WI38 (cell line): ENCODE data around the gene GKN2.

Experiments
- H3K4me3 ChIP-seq: 2 replicates; pipeline ENCODE4 v1.5.1; 2011; ENCODE audit warnings: low read depth, mild to moderate bottlenecking, control low read depth, low read length
- TF ChIP-seq, protein P1 (sequence below): IDR thresholded peaks from 2 replicates; pipeline ENCODE4 v1.5.1; 2012; ENCODE audit warnings: low read depth, mild to moderate bottlenecking, control low read depth, low read length

GKN2 gene

DNA sequence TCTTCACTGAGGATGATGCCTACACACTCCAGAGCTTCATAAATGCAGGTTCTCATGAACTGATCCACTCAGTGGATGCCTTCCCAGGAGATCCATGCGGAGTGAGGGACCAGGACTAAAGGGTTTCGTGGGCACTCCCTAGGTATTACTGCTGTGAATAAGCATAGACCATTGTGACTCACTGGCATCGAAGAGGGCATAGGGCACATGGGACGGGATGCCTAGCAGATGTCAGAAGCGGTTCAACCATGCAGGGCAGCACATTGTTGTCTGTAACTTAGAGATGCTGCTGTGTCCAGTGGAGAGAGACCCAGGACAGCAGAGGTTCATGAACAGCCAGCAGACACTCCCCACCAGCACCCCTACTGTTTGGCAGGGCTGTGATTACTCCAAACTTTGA, 17.2 kb downstream of the GKN2 start:
- TF ChIP-seq, protein P1, sequence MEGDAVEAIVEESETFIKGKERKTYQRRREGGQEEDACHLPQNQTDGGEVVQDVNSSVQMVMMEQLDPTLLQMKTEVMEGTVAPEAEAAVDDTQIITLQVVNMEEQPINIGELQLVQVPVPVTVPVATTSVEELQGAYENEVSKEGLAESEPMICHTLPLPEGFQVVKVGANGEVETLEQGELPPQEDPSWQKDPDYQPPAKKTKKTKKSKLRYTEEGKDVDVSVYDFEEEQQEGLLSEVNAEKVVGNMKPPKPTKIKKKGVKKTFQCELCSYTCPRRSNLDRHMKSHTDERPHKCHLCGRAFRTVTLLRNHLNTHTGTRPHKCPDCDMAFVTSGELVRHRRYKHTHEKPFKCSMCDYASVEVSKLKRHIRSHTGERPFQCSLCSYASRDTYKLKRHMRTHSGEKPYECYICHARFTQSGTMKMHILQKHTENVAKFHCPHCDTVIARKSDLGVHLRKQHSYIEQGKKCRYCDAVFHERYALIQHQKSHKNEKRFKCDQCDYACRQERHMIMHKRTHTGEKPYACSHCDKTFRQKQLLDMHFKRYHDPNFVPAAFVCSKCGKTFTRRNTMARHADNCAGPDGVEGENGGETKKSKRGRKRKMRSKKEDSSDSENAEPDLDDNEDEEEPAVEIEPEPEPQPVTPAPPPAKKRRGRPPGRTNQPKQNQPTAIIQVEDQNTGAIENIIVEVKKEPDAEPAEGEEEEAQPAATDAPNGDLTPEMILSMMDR: no peak
- no peak overlapping the region for H3K4me3 ChIP-seq

DNA sequence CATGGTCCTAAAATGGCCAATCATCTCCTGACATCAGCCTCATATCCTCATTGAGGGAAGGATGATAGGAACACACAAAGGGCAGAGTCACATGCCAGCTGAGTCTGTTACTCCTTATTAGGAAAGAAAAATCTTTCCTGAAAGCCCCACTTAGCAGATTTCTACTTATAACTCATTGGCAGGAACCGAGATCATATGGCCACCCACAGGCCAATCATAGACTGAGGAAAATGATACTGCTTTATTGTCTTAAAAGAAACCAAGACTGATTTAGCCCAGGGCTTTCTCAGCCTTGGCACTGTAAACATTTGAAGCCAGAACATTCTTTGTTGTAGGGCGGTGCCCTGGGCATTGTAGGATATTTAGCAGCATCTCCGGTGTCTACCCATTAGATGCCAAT, 18.7 kb downstream of the GKN2 start:
- TF ChIP-seq, protein P1: no peak
- H3K4me3 ChIP-seq: no peak overlapping the region

DNA sequence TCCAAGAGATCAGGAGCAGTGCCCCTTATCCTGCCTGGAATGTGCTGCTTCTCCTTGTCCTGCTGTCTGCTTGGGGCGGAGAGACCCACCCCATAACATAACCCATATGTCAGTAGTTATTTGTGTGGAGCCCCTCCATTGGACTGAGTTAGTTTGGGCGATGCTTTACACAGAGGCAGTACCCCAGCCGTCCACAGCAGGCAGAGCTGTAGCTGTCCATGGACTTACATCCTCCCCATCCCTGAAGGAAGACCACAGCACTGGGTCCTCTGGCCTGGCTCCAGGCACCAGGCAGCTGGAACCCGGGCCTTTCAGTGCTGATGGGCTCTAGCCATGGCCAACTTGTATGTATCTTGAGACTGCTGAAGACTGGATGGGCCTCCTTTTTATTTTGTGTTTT, 20.3 kb downstream of the GKN2 start:
- TF ChIP-seq, protein P1: no peak

DNA sequence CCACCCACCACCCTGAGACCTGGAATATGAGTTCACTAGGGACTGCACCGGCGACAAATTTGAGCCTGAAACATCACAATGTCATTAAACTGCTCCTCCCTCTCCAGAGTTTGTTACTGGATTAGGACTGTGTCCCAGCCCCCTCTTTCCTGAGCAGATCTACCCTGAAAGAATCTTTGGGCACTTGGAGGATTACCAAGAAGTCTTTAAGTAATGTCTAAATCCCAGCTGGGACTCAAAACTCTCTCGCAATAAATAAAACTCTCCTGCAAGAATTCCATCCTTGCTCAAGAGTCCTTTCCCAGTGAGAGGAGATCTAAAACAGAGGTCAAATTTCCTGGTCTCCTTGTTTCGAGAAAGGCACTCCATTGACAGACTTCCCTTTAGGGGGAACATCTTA, 20.9 kb downstream of the GKN2 start:
- TF ChIP-seq, protein P1: no peak
- no peak overlapping the region for H3K4me3 ChIP-seq

More for the DNA sequence above, 20.3 kb downstream of the GKN2 start:
- H3K4me3 ChIP-seq: no peak overlapping the region

DNA sequence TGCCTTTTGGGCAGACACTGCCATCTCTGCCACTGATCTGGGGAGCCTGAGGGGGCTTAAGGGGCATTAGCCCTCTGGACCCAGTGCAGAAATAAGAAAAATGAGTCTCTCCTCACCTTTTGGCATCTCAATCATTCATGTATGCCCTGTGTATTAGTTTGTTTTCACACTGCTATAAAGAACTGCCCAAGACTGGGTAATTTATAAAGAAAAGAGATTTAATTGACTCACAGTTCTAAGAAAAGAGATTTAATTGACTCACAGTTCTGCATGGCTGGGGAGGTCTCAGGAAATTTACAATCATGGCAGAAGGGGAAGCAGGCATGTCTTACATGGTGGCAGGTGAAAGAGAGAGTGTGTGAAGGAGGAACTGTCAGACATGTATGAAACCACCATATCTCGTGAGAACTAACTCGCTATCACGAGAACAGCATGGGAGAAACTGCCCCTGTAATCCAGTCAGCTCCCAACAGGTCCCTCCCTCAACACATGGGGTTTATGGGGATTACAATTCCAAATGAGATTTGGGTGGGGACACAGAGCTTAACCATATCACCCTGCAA, 21.5 kb downstream of the GKN2 start:
- TF ChIP-seq, protein P1: no peak

DNA sequence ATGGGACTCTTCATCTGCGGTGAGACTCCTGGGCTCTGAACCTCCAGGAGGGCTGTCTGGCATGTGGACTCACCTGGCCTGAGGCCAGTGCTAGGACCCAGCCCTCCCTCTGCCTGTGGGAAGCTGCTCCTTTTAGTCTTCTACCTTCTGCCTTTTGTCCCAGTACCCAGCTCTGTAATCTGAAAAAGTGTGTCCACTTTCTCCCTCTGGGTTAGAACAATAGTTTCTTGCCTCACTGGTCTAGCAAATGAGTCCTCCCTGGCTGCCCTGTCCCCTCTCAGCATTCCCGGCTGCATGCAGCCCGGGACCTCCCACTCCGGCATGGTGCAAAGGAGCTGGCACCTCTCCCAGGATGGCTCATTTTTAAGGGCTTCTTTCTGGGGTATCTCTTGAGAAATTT, 25.9 kb downstream of the GKN2 start:
- no peak overlapping the region for H3K4me3 ChIP-seq
- TF ChIP-seq, protein P1: no peak

More for the DNA sequence above, 21.5 kb downstream of the GKN2 start:
- no peak overlapping the region for H3K4me3 ChIP-seq

DNA sequence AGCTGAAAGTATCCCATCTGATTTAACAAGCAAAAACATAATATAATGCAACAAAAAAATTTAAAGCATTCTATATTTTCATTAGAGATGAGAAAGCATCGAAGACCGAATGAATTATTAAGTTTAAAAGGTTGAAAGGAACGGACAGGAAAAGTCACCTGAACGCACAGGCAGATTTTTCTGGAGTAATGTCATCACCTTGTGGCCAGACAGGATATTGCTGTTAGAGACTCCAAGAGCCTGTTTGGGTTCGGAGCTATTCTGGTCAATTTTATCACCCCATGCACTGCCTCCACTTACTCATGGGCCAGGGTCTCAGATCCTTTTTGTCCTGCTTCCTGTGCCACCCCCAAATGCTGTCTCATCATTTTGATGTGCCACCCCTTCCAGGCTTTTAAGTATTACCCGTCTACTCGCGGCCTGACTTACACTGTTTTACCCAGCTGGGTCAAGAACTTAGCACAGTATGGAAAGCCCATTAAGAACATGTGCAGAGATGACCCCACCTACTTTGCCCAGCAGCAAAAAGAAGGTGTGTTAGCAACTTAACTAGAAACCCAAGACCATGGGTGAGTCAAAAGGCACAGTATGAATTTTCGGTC, 27.3 kb downstream of the GKN2 start:
- H3K4me3 ChIP-seq: no peak overlapping the region
- TF ChIP-seq, protein P1: peak; percentile 93
